H1 (cell line): ENCODE measurements around the gene PI16.

Experiments used
- ASH2L ChIP-seq: fragments of 200-600, 300-600 bp; sonication (generic); IDR thresholded peaks from one replicate; pipeline ENCODE4 v1.7.1; 2017; ENCODE audit warnings: low read length
- ATF3 ChIP-seq: IDR thresholded peaks from 2 replicates; pipeline ENCODE4 v1.6.1; 2011; ENCODE audit warnings: low read depth, mild to moderate bottlenecking, low read length; ENCODE audit not compliant: insufficient read depth
- BRCA1 ChIP-seq: IDR thresholded peaks from 2 replicates; pipeline ENCODE4 v1.6.1; 2012; ENCODE audit warnings: low read depth, low read length, improper control_type of control experiment
- EZH2 ChIP-seq: fragments of 200-600 bp; sonication (generic); IDR thresholded peaks from 2 replicates; pipeline ENCODE4 v1.7.1; 2012; ENCODE audit warnings: low read depth, mild to moderate bottlenecking, moderate library complexity, low read length, inconsistent platforms; ENCODE audit not compliant: severe bottlenecking
- FOSL1 ChIP-seq: IDR thresholded peaks from 2 replicates; pipeline ENCODE4 v1.6.1; 2011; ENCODE audit warnings: mild to moderate bottlenecking, low read depth, low read length, moderate library complexity; ENCODE audit not compliant: insufficient read depth
- GTF2F1 ChIP-seq: IDR thresholded peaks from 2 replicates; pipeline ENCODE4 v1.6.1; 2012; ENCODE audit warnings: low read depth, low read length, improper control_type of control experiment, borderline replicate concordance
- JUN ChIP-seq: IDR thresholded peaks from 2 replicates; pipeline ENCODE4 v1.6.1; 2011; ENCODE audit warnings: low read depth, mild to moderate bottlenecking, improper control_type of control experiment, low read length
- MAFK ChIP-seq: IDR thresholded peaks from 2 replicates; pipeline ENCODE4 v1.6.1; 2012; ENCODE audit warnings: low read depth, mild to moderate bottlenecking, improper control_type of control experiment, low read length
- RAD21 ChIP-seq, 2 experiments: IDR thresholded peaks in 1 of 2; conservative IDR thresholded peaks in 1 of 2; 2 replicates each; pipeline ENCODE4 v1.6.1; 2011; ENCODE audit warnings: low read depth in 2 of 2, low read length in 2 of 2, improper control_type of control experiment in 1 of 2, inconsistent platforms in 1 of 2, mild to moderate bottlenecking in 1 of 2, moderate library complexity in 1 of 2
- RBBP5 ChIP-seq: IDR thresholded peaks from 2 replicates; pipeline ENCODE4 v1.7.1; 2012; ENCODE audit warnings: low read depth, mild to moderate bottlenecking, inconsistent platforms, low read length, moderate library complexity, borderline replicate concordance
- TEAD4 ChIP-seq: IDR thresholded peaks from 2 replicates; pipeline ENCODE4 v1.6.1; 2012; ENCODE audit warnings: low read depth, low read length, inconsistent platforms, mixed read lengths
- YY1 ChIP-seq: IDR thresholded peaks from 2 replicates; pipeline ENCODE4 v1.6.1; 2011; ENCODE audit warnings: low read depth, mild to moderate bottlenecking, low read length
- TF ChIP-seq, protein P1 (sequence below), 3 experiments: IDR thresholded peaks; 1 replicate in 2 of 3; 2 replicates in 1 of 3; pipeline versions ENCODE4 v1.5.1 to v1.6.1; 2011; ENCODE audit warnings: low read length in 3 of 3, mild to moderate bottlenecking in 3 of 3, inconsistent platforms in 2 of 3, low read depth in 1 of 3, moderate library complexity in 1 of 3; ENCODE audit not compliant: insufficient read depth in 1 of 3; ENCODE audit errors: control extremely low read depth in 1 of 3

DNA sequence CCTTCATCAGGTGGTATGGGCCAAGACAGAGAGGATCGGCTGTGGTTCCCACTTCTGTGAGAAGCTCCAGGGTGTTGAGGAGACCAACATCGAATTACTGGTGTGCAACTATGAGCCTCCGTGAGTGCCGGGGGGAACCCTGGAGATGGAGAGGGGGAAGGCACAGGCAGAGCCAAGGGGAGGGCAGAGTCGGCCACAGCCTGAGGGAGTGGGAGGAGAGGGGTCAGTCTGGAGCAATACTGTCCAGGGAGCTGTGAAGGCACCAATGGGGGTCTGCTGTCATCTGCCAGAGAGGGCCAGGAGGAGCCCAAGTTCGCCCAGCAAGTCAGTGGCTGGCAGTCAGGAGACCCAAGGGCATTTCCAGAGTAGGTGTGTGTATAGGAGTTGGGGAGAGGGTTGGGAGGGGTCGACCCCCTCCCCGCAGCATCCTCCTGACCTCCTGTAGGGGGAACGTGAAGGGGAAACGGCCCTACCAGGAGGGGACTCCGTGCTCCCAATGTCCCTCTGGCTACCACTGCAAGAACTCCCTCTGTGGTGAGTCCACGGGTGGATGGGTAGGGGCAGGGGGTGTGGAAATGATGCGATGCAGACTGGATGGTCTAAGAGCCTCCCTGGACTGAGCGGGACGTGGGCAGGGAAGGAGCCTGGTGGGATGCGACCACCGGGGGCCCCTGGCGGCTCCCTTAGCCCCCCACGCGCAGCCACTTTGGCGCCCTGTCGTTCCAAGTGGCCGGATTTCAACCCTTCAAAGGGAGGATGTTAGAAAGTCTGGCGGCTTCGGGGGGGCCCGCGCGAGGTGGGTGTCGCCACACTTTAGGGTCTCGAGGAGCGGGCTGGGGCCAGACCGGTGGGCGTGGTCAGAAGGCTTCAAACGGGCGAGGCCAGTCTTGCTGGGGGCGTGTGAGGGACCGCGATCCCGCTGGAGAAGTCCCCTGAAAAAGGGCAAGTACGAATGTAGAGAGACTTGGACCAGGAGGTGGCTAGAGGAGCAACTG lies 7.2 kb downstream of the PI16 start:
- no peak for TF ChIP-seq MAFK
- TF ChIP-seq, protein P1, sequence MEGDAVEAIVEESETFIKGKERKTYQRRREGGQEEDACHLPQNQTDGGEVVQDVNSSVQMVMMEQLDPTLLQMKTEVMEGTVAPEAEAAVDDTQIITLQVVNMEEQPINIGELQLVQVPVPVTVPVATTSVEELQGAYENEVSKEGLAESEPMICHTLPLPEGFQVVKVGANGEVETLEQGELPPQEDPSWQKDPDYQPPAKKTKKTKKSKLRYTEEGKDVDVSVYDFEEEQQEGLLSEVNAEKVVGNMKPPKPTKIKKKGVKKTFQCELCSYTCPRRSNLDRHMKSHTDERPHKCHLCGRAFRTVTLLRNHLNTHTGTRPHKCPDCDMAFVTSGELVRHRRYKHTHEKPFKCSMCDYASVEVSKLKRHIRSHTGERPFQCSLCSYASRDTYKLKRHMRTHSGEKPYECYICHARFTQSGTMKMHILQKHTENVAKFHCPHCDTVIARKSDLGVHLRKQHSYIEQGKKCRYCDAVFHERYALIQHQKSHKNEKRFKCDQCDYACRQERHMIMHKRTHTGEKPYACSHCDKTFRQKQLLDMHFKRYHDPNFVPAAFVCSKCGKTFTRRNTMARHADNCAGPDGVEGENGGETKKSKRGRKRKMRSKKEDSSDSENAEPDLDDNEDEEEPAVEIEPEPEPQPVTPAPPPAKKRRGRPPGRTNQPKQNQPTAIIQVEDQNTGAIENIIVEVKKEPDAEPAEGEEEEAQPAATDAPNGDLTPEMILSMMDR (IDR thresholded peaks at IDR 0.05; ENCODE audit: control extremely low read depth in 1 of 3, insufficient read depth in 1 of 3, low read depth in 1 of 3, low read length in 3 of 3) = no peak
- TF ChIP-seq YY1 = no peak
- TF ChIP-seq JUN = no peak
- TF ChIP-seq RBBP5 = no peak
- no peak for TF ChIP-seq EZH2
- TF ChIP-seq RAD21 (IDR thresholded peaks at IDR 0.05 in 1 of 2, conservative IDR thresholded peaks at IDR 0.05 in 1 of 2; ENCODE audit: low read depth in 2 of 2, low read length in 2 of 2) = no peak
- no peak for TF ChIP-seq ASH2L
- no peak for TF ChIP-seq FOSL1
- no peak for TF ChIP-seq BRCA1
- TF ChIP-seq GTF2F1 = no peak
- no peak for TF ChIP-seq ATF3
- TF ChIP-seq TEAD4 = no peak
